Body of pancreas (tissue), 4 donors: ENCODE data around the gene HIP1. TPM values are rescaled to one million over a fixed set of nuclear protein-coding genes. Genes with fewer than 3 reads are reported as not detected.
A peak's percentile ranks its signal among the peaks of the same experiment; 100 is the strongest.
"Not testable (repeated sequence)": the region's sequence is repeated elsewhere in the genome, so short reads cannot be mapped to it uniquely, and the experiment has no call there.

Experiments used
- ATAC-seq: fragments of 150-250 bp; one replicate; pipeline ENCODE4 v1.9.1; 2016
- DNase-seq, 4 donors: peaks; one replicate each; pipeline ENCODE4 v3.0.0-alpha.2; 2019
- H3K27ac ChIP-seq, 4 donors: fragments of 200-600 bp; sonication (generic); 1 replicate in 3 of 4; 2 replicates in 1 of 4; pipeline versions ENCODE4 v1.5.1 to v1.6.1; 2016 to 2019; ENCODE audit warnings: mild to moderate bottlenecking in 1 of 4, mixed read lengths in 1 of 4, moderate library complexity in 1 of 4
- H3K27me3 ChIP-seq, 2 donors: fragments of 200-600 bp; sonication (generic); one replicate each; pipeline ENCODE4 v1.6.0; 2016; ENCODE audit warnings: mild to moderate bottlenecking in 1 of 2
- H3K36me3 ChIP-seq, 2 donors: fragments of 200-600 bp; sonication (generic); replicated peaks in 1 of 2; 2 replicates each; pipeline ENCODE4 v1.5.1; 2016; ENCODE audit warnings: low read depth in 2 of 2; ENCODE audit not compliant: insufficient read depth in 1 of 2
- H3K4me1 ChIP-seq: fragments of 200-600 bp; sonication (generic); one replicate; pipeline ENCODE4 v1.6.0; 2016
- H3K4me3 ChIP-seq, 2 donors: fragments of 200-600 bp; sonication (generic); 1 replicate in 1 of 2; 2 replicates in 1 of 2; pipeline ENCODE4 v1.5.1; 2016 to 2019
- H3K9me3 ChIP-seq, 3 donors: fragments of 200-600 bp; sonication (generic); 1 replicate in 2 of 3; 2 replicates in 1 of 3; pipeline ENCODE4 v1.5.1; 2016
- POLR2A ChIP-seq, 3 donors: fragments of 450-650 bp; IDR thresholded peaks; one replicate each; pipeline ENCODE4 v1.6.1; 2016; ENCODE audit warnings: antibody characterized with exemption in 3 of 3, mild to moderate bottlenecking in 2 of 3
- WGBS, 2 donors: methylation state at CpG; one replicate each; pipeline ENCODE4 v1.1.5; 2017; 5-methylcytosine and 5-hydroxymethylcytosine counted together
- intact Hi-C: fragments of 100-400 bp; cut with DNase I; formaldehyde crosslinking; loops from one replicate; pipeline ENCODE4 v1.15.1; 2023
- total RNA-seq, 2 donors: library from RNA; depleted of rRNA; stranded (reverse); fragments of >200 nt; gene quantifications; one replicate each; pipeline ENCODE4 v1.1.0, GENCODE V29; 2016
- TF ChIP-seq, protein P1 (sequence below), 7 experiments: fragments of 450-650 bp in 4 of 7; fragments of 200-600 bp in 3 of 7; sonication (generic) in 3 of 7; IDR thresholded peaks; one replicate each; pipeline ENCODE4 v1.5.1; 2016 to 2019; ENCODE audit warnings: antibody characterized with exemption in 7 of 7

Gene HIP1
- total RNA-seq, 2 donors from 2014 or later: 8.3 to 14.5 TPM

DNA sequence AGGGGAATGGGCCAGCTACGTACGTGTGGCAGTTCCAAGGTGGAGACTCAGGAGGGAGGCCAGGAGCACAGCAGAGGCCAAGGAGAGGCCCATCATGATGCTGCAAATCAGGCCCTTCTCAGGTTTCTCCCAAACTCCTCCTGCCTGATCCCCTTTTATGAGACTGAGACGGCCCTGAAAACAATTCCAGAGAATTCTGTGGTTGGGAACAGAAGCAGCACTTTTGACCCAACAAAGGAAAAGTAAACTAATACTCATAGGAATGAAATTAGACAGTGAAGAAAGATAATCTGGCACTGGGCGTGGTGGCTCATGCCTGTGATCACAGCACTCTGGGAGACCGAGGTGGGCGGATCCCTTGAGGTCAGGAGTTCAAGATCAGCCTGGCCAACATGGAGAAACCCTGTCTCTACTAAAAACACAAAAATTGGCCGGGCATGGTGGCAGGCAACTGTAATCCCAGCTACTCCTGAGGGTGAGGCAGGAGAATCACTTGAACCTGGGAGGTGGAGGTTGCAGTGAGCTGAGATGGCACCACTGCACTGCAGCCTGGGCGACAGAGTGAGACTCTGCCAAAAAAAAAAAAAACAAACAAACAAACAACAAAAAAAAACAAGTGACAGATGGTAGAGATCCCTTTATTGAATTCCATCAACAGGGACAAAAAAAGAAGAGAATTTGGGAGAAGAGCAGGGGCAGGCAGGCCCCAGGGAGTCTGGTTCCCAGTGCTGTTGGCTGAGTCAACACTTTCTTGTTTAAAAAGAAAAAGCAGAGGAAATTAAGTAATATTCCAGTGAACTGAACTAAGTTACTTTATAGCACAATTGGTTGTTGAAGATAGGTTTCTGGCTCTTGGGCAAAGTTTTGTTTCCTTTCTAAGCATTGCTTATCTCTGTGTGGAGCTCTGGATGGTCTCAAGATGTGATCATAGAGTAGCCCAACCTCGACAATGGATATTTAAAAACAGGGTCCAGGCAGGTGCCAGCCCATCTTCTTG lies 33.6 kb upstream of the HIP1 start, which contains the start of gene CCL26:
TSS of gene CCL26 (minus strand) at position 131 of the 997 bp plus-strand sequence. CDS start at position 96, 35 bp downstream.
- H3K4me3 ChIP-seq: no peak within 1 kb of the TSS
- TF ChIP-seq, protein P1, sequence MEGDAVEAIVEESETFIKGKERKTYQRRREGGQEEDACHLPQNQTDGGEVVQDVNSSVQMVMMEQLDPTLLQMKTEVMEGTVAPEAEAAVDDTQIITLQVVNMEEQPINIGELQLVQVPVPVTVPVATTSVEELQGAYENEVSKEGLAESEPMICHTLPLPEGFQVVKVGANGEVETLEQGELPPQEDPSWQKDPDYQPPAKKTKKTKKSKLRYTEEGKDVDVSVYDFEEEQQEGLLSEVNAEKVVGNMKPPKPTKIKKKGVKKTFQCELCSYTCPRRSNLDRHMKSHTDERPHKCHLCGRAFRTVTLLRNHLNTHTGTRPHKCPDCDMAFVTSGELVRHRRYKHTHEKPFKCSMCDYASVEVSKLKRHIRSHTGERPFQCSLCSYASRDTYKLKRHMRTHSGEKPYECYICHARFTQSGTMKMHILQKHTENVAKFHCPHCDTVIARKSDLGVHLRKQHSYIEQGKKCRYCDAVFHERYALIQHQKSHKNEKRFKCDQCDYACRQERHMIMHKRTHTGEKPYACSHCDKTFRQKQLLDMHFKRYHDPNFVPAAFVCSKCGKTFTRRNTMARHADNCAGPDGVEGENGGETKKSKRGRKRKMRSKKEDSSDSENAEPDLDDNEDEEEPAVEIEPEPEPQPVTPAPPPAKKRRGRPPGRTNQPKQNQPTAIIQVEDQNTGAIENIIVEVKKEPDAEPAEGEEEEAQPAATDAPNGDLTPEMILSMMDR (IDR thresholded peaks at IDR 0.05): no peak
- TF ChIP-seq POLR2A (IDR thresholded peaks at IDR 0.05): no peak
- no peaks in the 10 kb centered on the region for H3K9me3 ChIP-seq
- no peaks in the 10 kb centered on the region for H3K27me3 ChIP-seq
- H3K4me1 ChIP-seq: no peaks in the 10 kb centered on the region
- intact Hi-C loops: no loop called here
- peak; percentile 35 for ATAC-seq
- 69 to 81% methylated on average over 8 to 9 of the region's 9 CpGs for WGBS, 2 donors
- peak within 1 kb of the TSS in 1 of 4 donors; percentile 4 for H3K27ac ChIP-seq
- DNase-seq: peak; percentile 14 to 55 (median 30)
- H3K36me3 ChIP-seq: no peaks in the 10 kb centered on the region

DNA sequence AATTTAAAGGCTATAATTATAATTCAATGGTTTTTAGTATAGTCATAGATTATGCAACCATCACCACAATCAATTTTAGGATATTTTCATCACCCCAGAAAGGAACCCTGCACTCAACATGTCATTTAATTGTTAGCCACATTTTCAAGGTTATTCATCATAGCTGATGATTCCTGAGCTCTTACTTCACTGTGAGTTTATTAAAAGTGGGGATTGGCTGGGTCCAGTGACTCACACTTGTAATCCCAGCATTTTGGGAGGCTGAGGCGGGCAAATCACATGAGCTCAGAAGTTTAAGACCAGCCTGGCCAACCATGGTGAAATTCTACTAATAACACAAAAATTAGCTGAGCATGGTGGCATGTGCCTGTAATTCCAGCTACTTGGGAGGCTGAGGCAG lies 32.5 kb upstream of the HIP1 start:
- Histone ChIP-seq H3K36me3 (no peaks in the 10 kb centered on the region), H3K4me3 (no peak overlapping the region), H3K27me3 (no peaks in the 10 kb centered on the region), H3K27ac (no peak overlapping the region), H3K9me3 (no peaks in the 10 kb centered on the region), H3K4me1 (no peaks in the 10 kb centered on the region)
- DNase-seq (no peak), ATAC-seq (no peak)
- intact Hi-C loops: no loop called here
- WGBS, 2 donors: 100% methylated on average over 1 of the region's 1 CpG
- TF ChIP-seq POLR2A (IDR thresholded peaks at IDR 0.05): no peak

DNA sequence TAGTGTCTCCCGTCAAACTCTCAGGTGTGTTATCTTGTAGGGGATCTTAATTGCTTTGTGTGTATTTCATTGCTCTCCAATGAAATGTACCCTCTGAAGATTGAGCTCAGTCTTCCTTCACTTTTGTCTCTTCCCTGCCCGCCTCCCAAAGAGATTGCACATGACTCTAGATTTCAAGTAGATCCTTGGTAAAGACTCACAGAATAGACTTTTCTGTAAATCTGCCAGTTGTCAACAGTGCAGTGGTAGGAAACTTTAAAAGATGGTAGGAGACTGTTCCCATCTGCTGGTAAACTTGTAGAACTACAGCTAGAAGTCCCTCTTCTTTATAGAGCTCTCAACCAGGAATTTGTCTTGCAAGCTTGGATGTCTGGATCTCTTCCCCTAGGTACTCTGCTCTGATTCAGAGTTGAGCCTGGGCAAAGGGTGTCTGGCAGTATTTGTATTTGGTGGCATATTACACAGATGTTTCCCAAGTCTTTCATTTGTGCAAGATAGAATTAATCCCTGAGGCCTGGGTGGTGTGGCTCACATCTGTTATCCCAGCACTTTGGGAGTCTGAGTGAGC lies 23.7 kb upstream of the HIP1 start:
- intact Hi-C loops: no loop called here
- peak; percentile 90 for ATAC-seq
- H3K4me1 ChIP-seq: no peaks in the 10 kb centered on the region
- no peak overlapping the region for H3K27ac ChIP-seq
- H3K4me3 ChIP-seq: no peak overlapping the region
- H3K36me3 ChIP-seq: no peaks in the 10 kb centered on the region
- no peak for DNase-seq
- 5 to 7% methylated on average over 2 of the region's 2 CpGs for WGBS, 2 donors
- H3K27me3 ChIP-seq: no peaks in the 10 kb centered on the region
- no peaks in the 10 kb centered on the region for H3K9me3 ChIP-seq
- TF ChIP-seq, protein P1 (IDR thresholded peaks at IDR 0.05): peak; percentile 48 to 83 (median 73)
- no peak for TF ChIP-seq POLR2A (IDR thresholded peaks at IDR 0.05)

DNA sequence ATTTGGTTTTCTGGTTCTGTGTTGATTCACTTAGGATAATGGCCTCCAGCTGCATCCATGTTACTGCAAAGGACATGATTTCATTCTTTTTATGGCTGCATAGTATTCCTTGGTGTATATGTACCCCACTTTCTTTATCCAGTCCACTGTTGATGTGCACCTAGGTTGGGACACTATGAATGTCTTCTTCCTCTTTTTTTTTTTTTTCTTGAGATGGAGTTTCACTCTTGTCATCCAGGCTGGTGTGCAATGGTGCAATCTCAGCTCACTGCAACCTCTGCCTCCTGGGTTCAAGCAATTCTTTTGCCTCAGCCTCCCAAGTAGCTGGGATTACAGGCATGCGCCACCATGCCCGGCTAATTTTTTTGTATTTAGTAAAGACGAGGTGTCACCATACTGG lies 23.1 kb upstream of the HIP1 start:
- ATAC-seq, H3K4me1 ChIP-seq, H3K9me3 ChIP-seq, H3K27me3 ChIP-seq, DNase-seq, H3K36me3 ChIP-seq, H3K27ac ChIP-seq, H3K4me3 ChIP-seq, intact Hi-C loops: not testable (repeated sequence)
- WGBS, 2 donors: 52 to 55% methylated on average over 2 to 3 of the region's 3 CpGs

DNA sequence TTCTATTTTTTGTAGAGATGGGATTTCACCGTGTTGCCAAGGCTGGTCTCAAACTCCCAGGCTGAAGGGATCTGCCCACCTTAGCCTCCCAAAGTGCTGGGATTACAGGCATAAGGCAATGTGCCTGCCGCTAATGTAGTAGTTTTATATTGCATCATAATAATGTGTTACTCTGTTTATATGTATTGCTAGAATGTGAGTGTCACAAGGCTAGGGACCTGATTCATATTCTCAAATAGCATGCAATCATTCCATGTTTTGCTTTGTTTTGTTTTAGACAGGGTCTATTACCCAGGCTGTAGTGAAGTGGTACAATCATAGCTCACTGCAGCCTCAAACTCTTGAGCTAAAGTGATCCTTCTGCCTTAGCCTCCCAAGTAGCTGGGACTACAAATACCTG lies 19.8 kb upstream of the HIP1 start:
- DNase-seq (no peak), ATAC-seq (no peak)
- intact Hi-C loops: no loop called here
- no peaks in the 10 kb centered on the region for H3K36me3 ChIP-seq
- no peaks in the 10 kb centered on the region for H3K4me1 ChIP-seq
- no peaks in the 10 kb centered on the region for H3K27me3 ChIP-seq
- H3K27ac ChIP-seq: no peak overlapping the region
- WGBS, 2 donors: 31 to 83% methylated on average over 2 of the region's 2 CpGs
- no peaks in the 10 kb centered on the region for H3K9me3 ChIP-seq
- H3K4me3 ChIP-seq: no peak overlapping the region
- TF ChIP-seq POLR2A (IDR thresholded peaks at IDR 0.05): no peak
- TF ChIP-seq, protein P1 (IDR thresholded peaks at IDR 0.05): no peak
